GM21381 (cell line): ENCODE measurements around the gene MX2.
"Not testable (repeated sequence)": the region's sequence is repeated elsewhere in the genome, so short reads cannot be mapped to it uniquely, and the experiment has no call there.

Source experiments
- ATAC-seq: cut with Tn5 transposase; IDR thresholded peaks from one replicate; pipeline ENCODE4 v1.9.1; 2021; ENCODE audit warnings: mild to moderate bottlenecking, moderate library complexity; ENCODE audit not compliant: unreplicated experiment

Gene MX2

GRCh38 chr21:41410767-41411448 is 49.1 kb downstream of the MX2 start:
- ATAC-seq, result no peak

DNA sequence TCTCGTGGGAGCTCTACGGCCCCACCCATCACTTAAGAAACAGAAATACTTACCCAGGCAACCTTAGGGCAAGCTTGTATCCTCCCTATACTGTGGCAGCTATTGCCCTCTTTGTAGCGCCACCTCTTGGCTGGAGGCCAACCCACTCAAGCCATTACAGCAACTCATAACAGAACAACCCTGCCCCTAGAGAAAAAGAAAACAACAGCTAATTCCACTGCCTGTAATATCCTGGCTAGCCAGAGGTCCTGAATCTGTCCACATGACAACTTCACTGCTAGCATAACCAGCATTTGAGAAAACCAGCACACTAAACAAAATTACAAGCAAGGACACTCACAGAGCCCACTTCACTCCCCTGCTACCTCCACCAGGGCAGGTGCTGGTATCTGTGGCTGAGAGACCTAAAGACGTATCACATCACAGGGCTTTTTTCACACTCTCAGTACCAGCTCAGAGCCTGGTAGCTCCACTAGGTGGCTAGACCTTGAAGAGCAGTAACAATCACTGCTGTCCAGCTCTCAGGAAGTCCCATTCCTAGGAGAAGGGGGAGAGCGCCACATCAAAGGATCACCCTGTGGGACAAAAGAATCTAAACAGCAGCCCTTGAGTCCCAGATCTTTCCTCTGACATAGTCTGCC is 49.7 kb downstream of the MX2 start:
- no peak for ATAC-seq

DNA sequence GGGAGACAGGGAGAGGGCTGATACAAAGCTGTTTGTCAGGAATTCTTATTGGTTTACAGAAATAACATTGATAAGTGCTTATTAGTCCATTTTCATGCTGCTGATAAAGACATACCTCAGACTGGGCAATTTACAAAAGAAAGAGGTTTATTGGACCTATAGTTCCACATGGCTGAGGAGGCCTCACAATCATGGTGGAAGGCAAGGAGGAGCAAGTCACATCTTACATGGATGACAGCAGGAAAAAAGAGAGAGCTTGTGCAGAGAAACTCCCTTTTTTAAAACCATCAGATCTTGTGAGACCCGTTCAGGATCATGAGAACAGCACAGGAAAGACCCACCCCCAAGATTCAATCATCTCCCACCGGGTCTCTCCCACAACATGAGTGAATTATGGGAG is 55.7 kb downstream of the MX2 start:
- ATAC-seq, result not testable (repeated sequence)

DNA sequence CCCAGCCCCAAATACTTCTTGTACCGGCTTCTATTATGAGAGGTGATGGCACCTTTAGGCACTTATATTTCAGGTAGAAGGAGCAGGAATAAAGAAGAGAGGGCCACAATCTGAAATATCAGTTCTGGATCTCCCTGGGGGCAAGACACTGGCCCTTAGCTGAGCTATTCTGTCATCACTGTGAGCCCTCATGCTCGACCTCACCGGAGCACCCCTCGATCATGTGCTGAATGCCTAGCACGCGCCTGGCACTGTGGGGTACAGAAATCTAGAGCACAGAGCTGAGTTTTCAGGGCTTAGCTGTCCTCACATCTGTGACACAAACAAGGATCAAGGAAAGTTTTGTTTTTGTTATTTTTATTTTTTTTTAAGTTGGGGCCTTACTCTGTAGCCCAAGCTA is 56.6 kb downstream of the MX2 start:
- no peak for ATAC-seq

GRCh38 chr21:41418956-41419680 is 57.3 kb downstream of the MX2 start:
- ATAC-seq, result no peak

- ATAC-seq, result peak; percentile 77
Measured at GRCh38 chr21:41419921-41420862, 58.4 kb downstream of the MX2 start.

- not testable (repeated sequence) for ATAC-seq
Measured at GRCh38 chr21:41420998-41421397, 59.2 kb downstream of the MX2 start.

DNA sequence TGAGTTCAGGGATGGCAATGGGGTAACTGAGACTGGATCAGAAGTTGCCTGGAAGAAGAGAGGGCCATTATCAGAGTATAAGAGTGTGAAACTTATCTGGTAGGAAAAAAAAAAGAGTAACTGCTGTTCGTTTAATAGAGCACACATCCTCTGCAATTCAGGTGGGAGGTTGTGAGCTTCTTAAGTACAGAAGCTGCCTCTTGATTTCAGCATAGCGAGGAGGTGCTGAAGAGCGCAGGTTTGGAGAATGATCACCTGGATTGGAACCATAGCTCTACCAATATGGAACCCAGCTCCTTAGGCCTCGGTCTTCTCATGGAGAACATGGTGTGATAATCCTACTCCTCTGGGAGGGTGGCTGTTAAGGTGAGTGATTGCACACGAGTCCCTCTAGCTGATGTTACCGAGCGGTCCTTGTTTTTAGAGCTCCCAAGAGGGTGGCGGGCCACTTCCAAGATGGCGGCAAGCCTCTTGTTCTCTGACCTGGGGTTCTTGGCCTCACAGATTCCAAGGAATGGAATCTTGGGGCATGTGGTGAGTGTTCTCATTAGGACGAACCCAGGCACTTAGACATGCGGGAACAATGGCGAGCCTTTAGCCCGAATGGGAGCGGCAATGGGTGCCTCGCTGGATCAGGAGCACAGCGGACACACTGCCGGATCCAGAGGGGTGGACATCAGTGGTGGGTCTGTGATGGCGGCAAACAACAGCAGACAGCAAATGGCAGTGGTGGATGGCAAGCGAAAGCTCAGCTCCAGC is 60.9 kb downstream of the MX2 start:
- ATAC-seq, result no peak

GRCh38 chr21:41423305-41423636 is 61.4 kb downstream of the MX2 start:
- ATAC-seq, result not testable (repeated sequence)

DNA sequence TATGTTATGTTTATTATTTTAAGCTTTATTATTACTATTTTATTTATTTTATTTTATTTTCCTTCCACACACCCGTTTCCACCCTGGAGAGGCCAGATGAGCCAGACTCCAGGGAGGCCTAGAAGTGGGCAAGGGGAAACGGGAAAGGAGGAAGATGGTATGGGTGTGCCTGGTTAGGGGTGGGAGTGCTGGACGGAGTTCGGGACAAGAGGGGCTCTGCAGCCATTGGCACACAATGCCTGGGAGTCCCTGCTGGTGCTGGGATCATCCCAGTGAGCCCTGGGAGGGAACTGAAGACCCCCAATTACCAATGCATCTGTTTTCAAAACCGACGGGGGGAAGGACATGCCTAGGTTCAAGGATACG is 63.7 kb downstream of the MX2 start:
- no peak for ATAC-seq

DNA sequence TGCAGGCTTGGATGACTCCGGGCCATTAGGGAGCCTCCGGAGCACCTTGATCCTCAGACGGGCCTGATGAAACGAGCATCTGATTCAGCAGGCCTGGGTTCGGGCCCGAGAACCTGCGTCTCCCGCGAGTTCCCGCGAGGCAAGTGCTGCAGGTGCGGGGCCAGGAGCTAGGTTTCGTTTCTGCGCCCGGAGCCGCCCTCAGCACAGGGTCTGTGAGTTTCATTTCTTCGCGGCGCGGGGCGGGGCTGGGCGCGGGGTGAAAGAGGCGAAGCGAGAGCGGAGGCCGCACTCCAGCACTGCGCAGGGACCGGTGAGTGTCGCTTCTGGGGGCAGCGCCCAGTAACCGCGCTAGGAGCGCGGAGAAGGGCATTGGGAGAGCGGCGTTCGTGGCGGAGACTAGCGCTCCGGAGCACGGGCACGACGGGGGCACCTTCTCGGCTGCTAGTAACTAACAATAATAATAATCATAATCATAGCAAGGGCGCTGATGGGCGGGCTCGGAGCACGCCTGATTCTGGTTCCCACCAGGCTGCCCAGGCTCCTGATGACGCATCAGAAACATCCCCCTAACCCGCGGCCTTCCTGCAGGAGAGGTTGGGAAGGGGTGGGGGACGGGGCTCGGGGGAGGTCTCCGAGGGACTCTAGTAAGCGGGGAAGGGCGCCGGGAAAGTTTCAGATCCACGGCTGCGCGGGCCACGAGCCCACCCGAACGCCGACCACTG is 64.3 kb downstream of the MX2 start, which contains the start of gene MX1:
MX1 (plus strand) TSS at position 286 of the 722 bp plus-strand sequence. CDS start 5,832 bp downstream, outside the sequence.
- ATAC-seq, result peak; percentile 84

DNA sequence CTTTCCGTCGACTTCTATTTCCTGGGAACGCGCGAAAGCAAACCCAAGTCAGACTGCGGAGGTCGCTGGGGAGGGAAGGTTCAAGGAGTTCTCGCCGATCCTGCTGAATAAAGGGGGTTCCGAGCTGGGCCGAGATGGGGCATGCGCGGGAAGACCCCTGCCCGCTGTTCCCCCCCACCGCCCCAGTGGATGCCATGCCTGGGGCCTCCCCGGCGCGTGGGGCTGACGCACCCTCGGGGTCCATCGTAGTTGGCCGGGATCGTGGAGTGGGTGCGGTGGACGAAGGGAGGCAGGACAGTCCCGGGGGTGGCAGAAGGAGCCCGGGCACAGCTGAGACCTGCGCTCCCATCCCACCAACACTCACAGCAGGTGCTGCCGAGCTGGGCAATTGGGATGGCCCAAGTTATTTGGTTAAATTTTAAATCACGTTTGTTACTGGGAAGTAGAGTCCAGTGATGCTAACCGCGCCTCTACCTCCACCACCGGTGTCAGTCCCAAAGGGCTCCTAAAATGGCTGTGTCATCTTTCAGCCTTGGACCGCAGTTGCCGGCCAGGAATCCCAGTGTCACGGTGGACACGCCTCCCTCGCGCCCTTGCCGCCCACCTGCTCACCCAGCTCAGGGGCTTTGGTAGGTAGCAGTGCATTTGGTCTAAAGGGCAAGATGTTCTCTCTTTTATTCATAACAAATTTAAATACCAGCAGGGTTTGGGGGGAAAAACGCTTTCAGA is 65.0 kb downstream of the MX2 start:
- ATAC-seq, result no peak

DNA sequence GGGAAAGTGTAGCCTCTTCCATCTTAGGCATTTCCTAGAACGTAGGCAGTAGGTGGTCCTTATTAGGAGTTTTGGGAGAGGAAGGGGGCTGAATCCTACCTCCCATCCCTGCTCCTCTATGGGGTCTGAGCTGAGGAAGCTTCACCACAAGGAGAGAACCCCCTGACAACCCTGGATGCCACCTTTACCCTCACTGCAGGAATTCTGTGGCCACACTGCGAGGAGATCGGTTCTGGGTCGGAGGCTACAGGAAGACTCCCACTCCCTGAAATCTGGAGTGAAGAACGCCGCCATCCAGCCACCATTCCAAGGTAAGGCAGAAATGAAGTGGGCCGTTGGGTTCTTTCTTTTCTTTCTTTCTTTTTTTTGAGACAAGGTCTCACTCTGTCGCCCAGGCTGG is 65.7 kb downstream of the MX2 start:
- no peak for ATAC-seq

- ATAC-seq, result no peak
Measured at GRCh38 chr21:41428311-41428710, 66.5 kb downstream of the MX2 start.

- ATAC-seq, result no peak
Measured at GRCh38 chr21:41428847-41429246, 67.0 kb downstream of the MX2 start.

DNA sequence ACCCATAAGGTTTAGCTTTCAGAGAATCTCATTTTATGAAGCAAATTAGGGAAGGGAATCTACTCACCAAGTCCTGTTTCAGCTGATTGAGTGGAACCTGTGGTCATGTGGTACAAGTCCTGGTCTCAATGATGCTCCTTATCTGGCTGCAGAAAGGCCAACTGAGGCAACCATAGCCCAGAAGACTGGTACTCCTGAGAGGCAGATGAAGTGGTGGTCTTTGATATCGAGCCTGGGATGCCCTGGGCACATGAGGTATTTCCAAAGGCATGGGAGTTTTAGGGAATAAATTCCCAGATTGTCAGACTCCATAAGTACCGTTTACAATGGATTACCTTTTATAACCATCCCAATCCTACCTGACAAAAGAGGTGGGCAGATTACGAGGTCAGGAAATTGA is 67.5 kb downstream of the MX2 start:
- no peak for ATAC-seq

- ATAC-seq, result no peak
Measured at GRCh38 chr21:41429925-41430491, 68.2 kb downstream of the MX2 start.

DNA sequence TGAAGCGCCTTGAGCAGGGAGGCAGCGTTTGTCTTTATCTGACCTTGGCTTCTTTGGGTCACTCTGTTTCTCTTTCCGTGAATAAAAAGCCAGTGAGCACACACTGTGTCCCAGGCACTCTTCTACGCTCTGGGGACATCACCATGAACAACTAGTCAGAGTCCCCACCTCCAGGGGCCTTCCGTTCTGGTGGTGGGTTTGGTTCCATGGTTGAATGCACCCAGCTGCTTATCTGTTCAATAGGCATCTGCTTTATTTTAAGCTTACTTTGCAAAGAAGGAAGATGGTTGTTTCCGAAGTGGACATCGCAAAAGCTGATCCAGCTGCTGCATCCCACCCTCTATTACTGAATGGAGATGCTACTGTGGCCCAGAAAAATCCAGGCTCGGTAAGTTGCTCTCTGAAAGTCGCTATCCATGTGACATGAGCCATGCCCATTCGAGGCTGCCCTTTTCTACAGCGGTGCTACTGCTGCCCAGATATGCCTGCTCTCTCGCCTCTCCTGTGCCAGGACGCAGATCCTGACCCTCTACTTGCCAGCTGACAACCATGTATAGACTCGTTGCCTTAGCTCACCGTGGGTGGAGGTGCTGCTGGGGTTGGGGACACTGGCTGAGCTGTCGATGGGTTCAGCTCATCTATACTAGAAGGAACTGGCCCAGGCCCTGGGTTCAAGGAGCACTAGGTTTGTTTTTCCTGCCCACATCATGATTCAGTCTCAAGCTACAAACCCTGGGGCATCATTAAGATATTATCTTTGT is 70.1 kb downstream of the MX2 start:
- ATAC-seq, result peak; percentile 89
